OCI-LY1 (cell line): Measurements from ENCODE around the gene ARFGAP3.

Experiments
- CTCF ChIP-seq: fragments of 200-600 bp; sonication (generic), shearing (Covaris generic); IDR thresholded peaks from 2 replicates; pipeline ENCODE4 v1.5.1; 2017; ENCODE audit warnings: mild to moderate bottlenecking, antibody characterized with exemption, low read length, moderate library complexity, mixed read lengths
- EZH2 ChIP-seq: fragments of 200-600 bp; sonication (generic), shearing (Covaris generic); IDR thresholded peaks from 2 replicates; pipeline ENCODE4 v1.8.0; 2017; ENCODE audit warnings: borderline replicate concordance, mixed run types, mild to moderate bottlenecking, antibody characterized with exemption, low read length, moderate library complexity, mixed read lengths

- no peak for TF ChIP-seq CTCF
- no peak for TF ChIP-seq EZH2
Observed at GRCh38 chr22:42831712-42832111, 25.4 kb downstream of the ARFGAP3 start.
